ENCODE measurements around the gene CCR7. TPM values are rescaled to one million over a fixed set of nuclear protein-coding genes. Genes with fewer than 3 reads are reported as not detected.

The CCR7 gene
- total RNA-seq, 2 donors from 2014 or later: 0.53 TPM; not detected in 1

DNA sequence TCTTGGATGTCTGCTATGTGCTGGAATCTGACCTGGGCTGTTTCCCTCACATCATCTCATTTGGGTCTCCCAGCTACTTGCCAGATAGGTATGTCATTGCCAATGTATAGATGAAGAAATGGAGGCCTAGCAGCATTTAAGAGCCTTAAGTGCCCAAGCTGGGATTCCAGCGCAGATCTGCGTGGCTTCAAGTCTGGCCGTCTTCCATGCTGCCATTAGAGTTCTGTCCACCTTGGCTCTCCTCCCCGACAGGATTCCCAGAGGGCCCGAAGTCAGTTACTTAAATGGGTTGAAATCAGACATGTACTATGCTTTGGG lies 33.0 kb upstream of the CCR7 start:
- Histone ChIP-seq H3K27ac (ENCODE audit: low read depth, low read length) (no peak overlapping the region), H3K9me3 (ENCODE audit: control insufficient read depth, low read length) (no peaks in the 10 kb centered on the region), H3K27me3 (ENCODE audit: control insufficient read depth, insufficient read depth, low read length, poor library complexity, severe bottlenecking) (no peaks in the 10 kb centered on the region), H3K36me3 (ENCODE audit: control insufficient read depth, insufficient read depth, low read length) (no peaks in the 10 kb centered on the region), H3K4me1 (ENCODE audit: control insufficient read depth, insufficient read depth, low read length) (no peaks in the 10 kb centered on the region), H3K9ac (ENCODE audit: extremely low read depth, low read length, poor library complexity, severe bottlenecking) (no peak overlapping the region), H3K4me3 (ENCODE audit: low read length) (no peak overlapping the region)
- Mint-ChIP-seq H3K27me3 (ENCODE audit: insufficient read depth) (peaks cover 7% of the 10 kb centered on the region), H3K36me3 (ENCODE audit: low read depth) (no peaks in the 10 kb centered on the region), H3K4me1 (peaks cover 12% of the 10 kb centered on the region), H3K4me3 (no peak overlapping the region), H3K27ac (no peak overlapping the region), H3K9me3 (peaks cover 3% of the 10 kb centered on the region)
- WGBS, 2 experiments (ENCODE audit: insufficient coverage in 1 of 2, insufficient read length in 1 of 2): 74 to 100% methylated on average over 3 to 5 of the region's 5 CpGs
- no peak for TF ChIP-seq CTCF (conservative IDR thresholded peaks at IDR 0.05)
- DNase-seq: no peak

GRCh38 chr17:40597556-40598300 lies 32.5 kb upstream of the CCR7 start:
- Mint-ChIP-seq H3K4me1 (peaks cover 12% of the 10 kb centered on the region), H3K27ac (no peak overlapping the region), H3K9me3 (peaks cover 3% of the 10 kb centered on the region), H3K4me3 (no peak overlapping the region), H3K27me3 (ENCODE audit: insufficient read depth) (peaks cover 8% of the 10 kb centered on the region), H3K36me3 (ENCODE audit: low read depth) (no peaks in the 10 kb centered on the region)
- no peak overlapping the region for H3K27ac ChIP-seq (ENCODE audit: low read depth, low read length)
- H3K4me1 ChIP-seq (ENCODE audit: control insufficient read depth, insufficient read depth, low read length): no peaks in the 10 kb centered on the region
- no peak for DNase-seq
- 89 to 91% methylated on average over 9 of the region's 9 CpGs for WGBS, 2 experiments (ENCODE audit: insufficient coverage in 1 of 2, insufficient read length in 1 of 2)
- H3K4me3 ChIP-seq (ENCODE audit: low read length): no peak overlapping the region
- no peak overlapping the region for H3K9ac ChIP-seq (ENCODE audit: extremely low read depth, low read length, poor library complexity, severe bottlenecking)
- H3K9me3 ChIP-seq (ENCODE audit: control insufficient read depth, low read length): no peaks in the 10 kb centered on the region
- no peaks in the 10 kb centered on the region for H3K27me3 ChIP-seq (ENCODE audit: control insufficient read depth, insufficient read depth, low read length, poor library complexity, severe bottlenecking)
- no peaks in the 10 kb centered on the region for H3K36me3 ChIP-seq (ENCODE audit: control insufficient read depth, insufficient read depth, low read length)
- TF ChIP-seq CTCF (conservative IDR thresholded peaks at IDR 0.05): no peak

- H3K4me1 Mint-ChIP-seq: peaks cover 12% of the 10 kb centered on the region
- Histone ChIP-seq H3K27me3 (ENCODE audit: control insufficient read depth, insufficient read depth, low read length, poor library complexity, severe bottlenecking) (no peaks in the 10 kb centered on the region), H3K4me1 (ENCODE audit: control insufficient read depth, insufficient read depth, low read length) (no peaks in the 10 kb centered on the region), H3K9ac (ENCODE audit: extremely low read depth, low read length, poor library complexity, severe bottlenecking) (no peak overlapping the region), H3K4me3 (ENCODE audit: low read length) (no peak overlapping the region), H3K36me3 (ENCODE audit: control insufficient read depth, insufficient read depth, low read length) (no peaks in the 10 kb centered on the region), H3K27ac (ENCODE audit: low read depth, low read length) (no peak overlapping the region), H3K9me3 (ENCODE audit: control insufficient read depth, low read length) (no peaks in the 10 kb centered on the region)
- peaks cover 8% of the 10 kb centered on the region for H3K27me3 Mint-ChIP-seq (ENCODE audit: insufficient read depth)
- no peak overlapping the region for H3K27ac Mint-ChIP-seq
- WGBS, 2 experiments (ENCODE audit: insufficient coverage in 1 of 2, insufficient read length in 1 of 2): 96% methylated on average over 3 of the region's 3 CpGs; no CpG with 5 or more reads in 1 of the 2 experiments
- H3K4me3 Mint-ChIP-seq: no peak overlapping the region
- no peak for DNase-seq
- H3K9me3 Mint-ChIP-seq: peaks cover 3% of the 10 kb centered on the region
- H3K36me3 Mint-ChIP-seq (ENCODE audit: low read depth): no peaks in the 10 kb centered on the region
- no peak for TF ChIP-seq CTCF (conservative IDR thresholded peaks at IDR 0.05)
Measured at GRCh38 chr17:40597156-40597555, 31.9 kb upstream of the CCR7 start.

Measured in endodermal cell (in vitro differentiated cells).